Measurements from ENCODE around the gene CD48.

DNA sequence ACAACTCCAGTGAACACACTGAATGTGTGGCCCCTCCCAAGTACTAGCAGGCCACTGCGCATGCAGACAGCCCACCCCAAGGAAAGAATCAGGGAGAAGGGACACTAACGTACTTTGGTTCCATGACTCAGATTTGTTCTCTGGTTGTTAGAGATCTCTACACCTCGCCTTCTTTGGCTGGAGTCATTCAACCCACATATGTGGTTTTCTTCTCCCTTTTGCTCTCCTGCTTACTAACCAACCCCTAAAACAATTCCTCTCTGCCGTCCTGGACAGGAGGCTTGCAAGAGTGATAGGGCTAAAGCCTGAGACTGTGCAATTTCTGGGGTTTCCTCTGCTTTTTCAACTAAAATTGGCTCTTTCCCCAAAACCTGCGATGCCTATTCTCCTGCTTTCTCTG lies 5.7 kb upstream of the CD48 start:
- TF ChIP-seq EZH2 (IDR thresholded peaks at IDR 0.05; ENCODE audit: insufficient read depth, poor library complexity, severe bottlenecking) (no peak), EZH2phosphoT487 (IDR thresholded peaks at IDR 0.05; ENCODE audit: insufficient read depth, low read depth) (no peak)
